ENCODE data around the gene APBB2. TPM values are rescaled to one million over a fixed set of nuclear protein-coding genes. Genes with fewer than 3 reads are reported as not detected.

APBB2 gene
- total and polyA plus RNA-seq, 2 of the 4 experiments (the other 2 are of a cell fraction): 47.9 to 75.5 TPM

- H4K91ac ChIP-seq (ENCODE audit: insufficient read depth, low read depth, low read length): no peak overlapping the region
- no peak overlapping the region for H2BK15ac ChIP-seq (ENCODE audit: low read depth, low read length)
- no peak overlapping the region for H3K9ac ChIP-seq (ENCODE audit: low read depth, low read length)
- no peak overlapping the region for H4K5ac ChIP-seq (ENCODE audit: low read depth, low read length)
- H3K79me1 ChIP-seq (ENCODE audit: low read depth in 1 of 2, low read length in 2 of 2): peaks cover 22 to 41% of the 10 kb centered on the region in 2 experiments; a peak in 3 of 4 replicates
- H3K27ac ChIP-seq (ENCODE audit: insufficient read depth, low read length): no peak overlapping the region
- H3K4me3 ChIP-seq (ENCODE audit: insufficient read depth, low read depth, low read length): no peak overlapping the region
- H3K36me3 ChIP-seq (ENCODE audit: control insufficient read depth, insufficient read depth, low read length): no peaks in the 10 kb centered on the region; the same call in 1 of the 2 replicates
- H2AK9ac ChIP-seq (replicated peaks; ENCODE audit: low read depth, low read length, poor library complexity): no peak overlapping the region
- H3K23ac ChIP-seq (ENCODE audit: low read depth, low read length): no peak overlapping the region
- no peak overlapping the region for H3K18ac ChIP-seq (ENCODE audit: low read depth, low read length)
- POLR2A ChIA-PET (ENCODE audit: unreplicated experiment): no interaction called here
- dilution Hi-C loops (cut with HindIII; ENCODE audit: low sequenced_read_pairs, unreplicated experiment): no loop called here
- no peak overlapping the region for H2BK5ac ChIP-seq (ENCODE audit: low read depth, low read length, poor library complexity, severe bottlenecking)
- no peak overlapping the region for H2BK120ac ChIP-seq (ENCODE audit: low read depth, low read length)
- ATAC-seq (ENCODE audit: low read depth) (peak; percentile 53), DNase-seq (peak; percentile 36)
- no peak overlapping the region for H3K56ac ChIP-seq (ENCODE audit: extremely low read depth, insufficient read depth, low read length)
- in situ Hi-C loops (cut with MboI; ENCODE audit: low sequenced_read_pairs): no loop called here
- intact Hi-C loops (cut with micrococcal nuclease): no loop called here
- no peak overlapping the region for H2AK5ac ChIP-seq (ENCODE audit: low read depth, low read length)
- peaks cover 8% of the 10 kb centered on the region; the same call in 1 of the 2 replicates for H4K20me1 ChIP-seq (ENCODE audit: insufficient read depth, low read length)
- 29% methylated on average over 1 of the region's 7 CpGs; no CpG with 5 or more reads in 1 of the 2 experiments for WGBS, 2 experiments (ENCODE audit: extremely low coverage in 2 of 2, insufficient read length in 1 of 2)
- peaks cover 6% of the 10 kb centered on the region; the same call in 1 of the 2 replicates for H3K9me1 ChIP-seq (ENCODE audit: insufficient read depth, low read length)
- BruUV-seq (replicated peaks): no TSS peak
- H3K4me2 ChIP-seq (ENCODE audit: low read depth, low read length): no peak overlapping the region
- no peak overlapping the region for H2AFZ ChIP-seq (replicated peaks; ENCODE audit: low read length, poor library complexity)
- H3K27me3 ChIP-seq (ENCODE audit: control insufficient read depth, insufficient read depth, low read length): no peaks in the 10 kb centered on the region
- H3K4me1 ChIP-seq (ENCODE audit: control insufficient read depth, insufficient read depth, low read length): peaks cover 11% of the 10 kb centered on the region
- H3K14ac ChIP-seq (replicated peaks; ENCODE audit: low read depth, low read length): no peak overlapping the region; the same call in 1 of the 2 replicates
- no peak overlapping the region for H2BK20ac ChIP-seq (ENCODE audit: low read depth, low read length)
- TF ChIP-seq RCOR1 (IDR thresholded peaks at IDR 0.05; ENCODE audit: insufficient replicate concordance, low read length) (no peak), MAZ (IDR thresholded peaks at IDR 0.05; ENCODE audit: borderline replicate concordance, low read depth, low read length) (no peak)
- CTCF ChIA-PET: no interaction called here
- no peaks in the 10 kb centered on the region for H3K9me3 ChIP-seq (ENCODE audit: control insufficient read depth, insufficient read depth, low read length)
- no peak overlapping the region for H4K8ac ChIP-seq (ENCODE audit: low read depth in 2 of 2, low read length in 2 of 2)
- H3K4ac ChIP-seq (ENCODE audit: low read depth, low read length): no peak overlapping the region
Measured at GRCh38 chr4:41125558-41126311, 88.6 kb downstream of the APBB2 start.

Data from IMR-90 (cell line).